Mononuclear cell (primary cell): ENCODE results near the gene INSL3. TPM values are rescaled to one million over a fixed set of nuclear protein-coding genes. Genes with fewer than 3 reads are reported as not detected.
"Not testable (repeated sequence)": the region's sequence is repeated elsewhere in the genome, so short reads cannot be mapped to it uniquely, and the experiment has no call there.

ENCODE experiments used
- H3K27me3 ChIP-seq: 2 replicates; pipeline ENCODE4 v1.6.0; 2011; ENCODE audit warnings: low read length, control low read depth; ENCODE audit not compliant: insufficient read depth
- H3K4me1 ChIP-seq: 2 replicates; pipeline ENCODE4 v1.5.1; 2011; ENCODE audit warnings: mild to moderate bottlenecking, low read length, control low read depth; ENCODE audit not compliant: insufficient read depth
- H3K4me3 ChIP-seq: 2 replicates; pipeline ENCODE4 v1.5.1; 2011; ENCODE audit warnings: mild to moderate bottlenecking, low read length, moderate library complexity
- H3K9me3 ChIP-seq: 2 replicates; pipeline ENCODE4 v1.5.1; 2011; ENCODE audit warnings: low read depth, mild to moderate bottlenecking, control low read depth, low read length
- total RNA-seq: library from RNA; depleted of rRNA; stranded (reverse); fragments of >200 nt; gene quantifications from one replicate; pipeline ENCODE4 v1.2.3, GENCODE V29; 2012

The INSL3 gene
- total RNA-seq, 1 donor = 0.52 TPM

DNA sequence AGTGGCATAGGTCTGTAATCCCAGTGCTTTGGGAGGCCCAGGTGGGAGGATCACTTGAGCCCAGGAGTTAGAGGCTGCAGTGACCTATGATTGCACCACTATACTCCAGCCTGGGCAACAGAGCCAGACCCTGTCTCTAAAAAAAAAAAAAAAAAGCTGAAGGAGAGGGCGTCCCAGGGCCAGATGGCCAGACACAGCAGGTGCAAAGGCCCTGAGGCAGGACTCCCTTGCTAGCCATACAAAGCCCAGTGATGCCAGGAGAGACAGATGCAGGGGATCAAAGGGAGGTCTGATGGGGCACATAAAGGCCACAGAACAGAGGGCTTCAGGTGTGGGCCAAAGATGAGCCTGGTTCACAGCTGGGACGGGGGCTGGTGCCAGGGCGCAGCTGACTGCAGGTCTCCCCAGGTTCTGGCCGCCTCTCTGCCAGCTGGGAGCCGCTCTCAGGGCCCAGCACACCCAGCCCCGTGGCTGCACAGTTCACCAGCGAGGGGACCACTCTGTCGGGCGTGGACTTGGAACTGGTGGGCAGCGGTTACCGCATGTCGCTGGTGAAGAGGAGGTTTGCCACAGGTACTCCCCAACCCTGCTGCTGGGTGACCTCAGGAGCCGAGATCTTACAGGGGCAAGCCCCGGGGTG, 33.9 kb downstream of the INSL3 start:
- H3K4me3 ChIP-seq = no peak overlapping the region
- H3K27me3 ChIP-seq = no peaks in the 10 kb centered on the region
- peaks cover 12% of the 10 kb centered on the region for H3K4me1 ChIP-seq
- no peaks in the 10 kb centered on the region for H3K9me3 ChIP-seq

DNA sequence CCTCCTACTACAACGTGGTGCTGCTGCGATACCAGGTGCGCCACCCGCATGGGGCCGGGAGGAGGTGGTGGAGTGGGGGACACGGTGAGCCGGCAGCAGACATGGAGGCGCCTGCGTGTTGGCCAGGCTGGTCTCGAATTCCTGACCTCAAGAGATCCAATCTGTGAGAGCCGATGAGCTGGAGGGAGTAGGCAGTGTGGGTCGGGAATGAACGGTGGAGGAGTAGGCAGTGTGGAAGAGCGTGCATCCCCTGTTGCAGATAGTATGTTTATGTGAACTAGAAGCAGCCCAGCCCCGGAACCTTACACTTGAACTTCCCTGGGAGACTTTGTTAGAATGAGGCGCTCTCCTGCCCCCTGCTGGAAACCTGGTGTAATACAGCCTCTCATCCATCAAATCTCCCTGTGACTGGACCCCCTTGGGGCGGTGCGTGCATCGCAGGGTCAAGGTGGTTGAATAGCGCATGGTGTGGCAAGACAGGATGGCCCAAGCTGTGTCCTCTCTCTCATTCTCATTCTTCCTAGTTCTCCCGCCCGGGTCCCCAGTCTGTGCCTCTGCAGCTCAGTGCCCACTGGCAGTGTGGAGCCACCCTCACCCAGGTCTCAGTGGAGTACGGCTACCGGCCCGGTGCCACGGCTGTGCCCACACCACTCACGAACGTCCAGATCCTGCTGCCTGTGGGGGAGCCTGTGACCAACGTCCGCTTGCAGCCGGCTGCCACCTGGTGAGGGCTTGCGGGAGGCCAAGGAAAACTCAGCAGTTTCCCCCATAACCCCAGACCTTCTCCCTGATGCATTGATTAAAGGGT, 36.9 kb downstream of the INSL3 start:
- H3K4me1 ChIP-seq = peaks cover 4% of the 10 kb centered on the region
- no peaks in the 10 kb centered on the region for H3K27me3 ChIP-seq
- no peak overlapping the region for H3K4me3 ChIP-seq
- no peaks in the 10 kb centered on the region for H3K9me3 ChIP-seq

DNA sequence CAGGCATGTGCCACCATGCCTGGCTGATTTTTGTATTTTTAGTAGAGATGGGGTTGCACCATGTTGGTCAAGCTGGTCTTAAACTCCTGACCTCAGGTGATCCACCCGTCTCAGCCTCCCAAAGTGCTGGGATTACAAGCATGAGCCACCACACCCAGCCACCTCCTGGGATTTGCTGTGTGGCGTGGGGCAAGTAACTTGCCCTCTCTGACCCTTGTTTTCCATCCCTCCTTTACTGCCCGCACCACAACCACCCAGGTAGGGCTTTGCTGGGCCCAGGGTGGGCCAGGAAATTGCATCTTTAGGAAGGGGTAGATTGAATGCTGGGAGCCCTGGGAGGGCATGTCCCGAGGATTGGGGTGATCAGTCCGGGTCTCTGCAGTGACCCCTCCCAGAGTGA, 37.6 kb downstream of the INSL3 start:
- not testable (repeated sequence) for H3K9me3 ChIP-seq, H3K4me3 ChIP-seq, H3K27me3 ChIP-seq, H3K4me1 ChIP-seq

DNA sequence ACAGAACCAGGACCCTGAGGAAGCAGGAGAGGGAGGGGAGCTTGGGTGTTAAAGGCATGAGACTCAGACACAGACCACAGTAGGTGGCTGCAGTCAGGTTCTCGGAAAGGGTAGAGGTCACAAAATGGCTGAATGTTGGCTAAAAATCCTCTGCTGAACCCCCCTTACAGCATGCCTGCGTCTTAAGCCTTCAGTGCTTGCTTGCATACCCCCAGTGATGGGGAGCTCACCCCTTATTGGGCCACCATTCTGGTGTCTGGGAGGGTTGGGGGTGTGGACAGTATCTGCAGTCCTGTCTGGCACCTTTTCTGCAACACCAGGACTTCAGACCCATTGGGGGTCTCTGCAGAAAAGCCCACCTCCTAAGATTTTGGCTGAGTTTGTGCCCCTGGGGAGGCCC, 40.5 kb downstream of the INSL3 start:
- H3K27me3 ChIP-seq = no peaks in the 10 kb centered on the region
- H3K4me3 ChIP-seq = no peak overlapping the region
- H3K4me1 ChIP-seq = peaks cover 17% of the 10 kb centered on the region
- H3K9me3 ChIP-seq = no peaks in the 10 kb centered on the region

DNA sequence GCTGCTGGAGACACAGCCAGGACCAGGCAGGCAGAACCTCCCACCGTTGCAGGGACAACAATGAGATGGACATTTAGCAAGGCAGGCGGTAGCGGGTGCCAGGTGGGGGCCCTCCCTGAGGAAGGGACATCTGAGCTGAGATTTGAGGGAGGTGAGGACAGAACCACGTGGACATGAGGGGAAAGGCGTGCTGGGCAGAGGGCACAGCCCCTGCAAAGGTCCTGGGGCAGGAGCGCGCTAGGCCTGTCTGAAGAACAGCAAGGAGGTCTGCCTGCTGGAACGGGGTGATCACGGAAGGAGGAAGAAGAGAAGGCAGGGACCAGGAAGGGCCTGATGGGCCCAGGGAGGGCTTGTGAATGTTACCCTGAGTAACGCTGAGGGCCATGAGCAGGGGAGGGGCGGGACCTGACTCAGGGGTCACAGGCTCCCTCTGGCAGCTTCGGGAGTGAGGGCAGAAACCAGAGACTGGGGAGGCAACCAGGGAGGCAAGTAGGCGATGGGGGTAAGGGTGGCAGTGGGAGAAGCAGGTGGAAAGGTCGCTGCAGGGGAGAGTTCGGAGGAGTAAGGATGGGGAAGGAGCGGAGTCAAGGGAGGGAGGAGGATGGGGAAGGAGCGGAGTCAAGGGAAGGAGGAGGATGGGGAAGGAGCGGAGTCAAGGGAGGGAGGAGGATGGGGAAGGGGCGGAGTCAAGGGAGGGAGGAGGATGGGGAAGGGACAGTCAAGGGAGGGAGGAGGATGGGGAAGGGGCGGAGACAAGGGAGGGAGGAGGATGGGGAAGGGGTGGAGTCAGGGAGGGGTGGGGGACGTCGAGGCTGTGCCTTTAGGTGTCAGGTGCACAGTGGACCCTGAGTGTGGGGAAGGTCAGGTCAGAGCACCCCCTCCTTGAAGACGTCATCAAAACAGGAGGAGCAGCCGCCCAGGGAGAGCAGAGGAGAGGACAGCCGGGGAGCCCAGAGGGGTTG, 42.1 kb downstream of the INSL3 start:
- H3K27me3 ChIP-seq = no peaks in the 10 kb centered on the region
- no peaks in the 10 kb centered on the region for H3K9me3 ChIP-seq
- H3K4me1 ChIP-seq = peaks cover 18% of the 10 kb centered on the region
- H3K4me3 ChIP-seq = peak overlapping the region; percentile 9

DNA sequence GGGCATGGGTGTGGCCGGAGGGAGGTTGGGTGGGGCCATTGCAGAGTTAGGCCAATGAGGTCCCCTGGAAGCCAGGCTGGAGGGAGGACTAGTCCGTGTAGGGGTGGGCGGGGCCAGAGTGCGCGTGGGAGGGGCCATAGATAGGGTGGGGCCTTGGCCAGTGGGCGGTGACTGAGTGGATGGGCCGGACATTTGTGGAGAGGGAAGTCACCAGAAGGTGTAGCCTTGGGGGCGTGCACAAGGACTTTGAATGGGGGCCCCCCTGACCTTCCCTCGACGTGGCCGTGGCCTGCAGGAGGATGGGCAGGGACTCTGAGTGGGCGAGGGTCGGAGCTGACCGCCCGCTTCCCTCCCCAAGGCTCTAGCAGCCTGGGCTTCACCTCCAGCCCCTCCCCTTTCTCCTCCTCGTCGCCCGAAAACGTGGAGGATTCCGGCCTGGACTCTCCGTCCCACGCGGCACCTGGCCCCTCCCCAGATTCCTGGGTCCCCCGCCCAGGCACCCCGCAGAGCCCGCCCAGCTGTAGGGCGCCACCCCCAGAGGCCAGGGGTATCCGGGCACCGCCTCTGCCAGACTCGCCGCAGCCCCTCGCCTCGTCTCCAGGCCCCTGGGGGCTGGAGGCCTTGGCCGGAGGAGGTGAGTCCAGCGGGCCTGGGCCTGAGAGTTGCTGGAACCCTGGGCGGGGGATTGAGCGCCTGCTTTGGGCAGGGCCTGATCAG, 42.9 kb downstream of the INSL3 start:
- no peaks in the 10 kb centered on the region for H3K9me3 ChIP-seq
- H3K27me3 ChIP-seq = no peaks in the 10 kb centered on the region
- peaks cover 15% of the 10 kb centered on the region for H3K4me1 ChIP-seq
- peak overlapping the region; percentile 9 for H3K4me3 ChIP-seq

DNA sequence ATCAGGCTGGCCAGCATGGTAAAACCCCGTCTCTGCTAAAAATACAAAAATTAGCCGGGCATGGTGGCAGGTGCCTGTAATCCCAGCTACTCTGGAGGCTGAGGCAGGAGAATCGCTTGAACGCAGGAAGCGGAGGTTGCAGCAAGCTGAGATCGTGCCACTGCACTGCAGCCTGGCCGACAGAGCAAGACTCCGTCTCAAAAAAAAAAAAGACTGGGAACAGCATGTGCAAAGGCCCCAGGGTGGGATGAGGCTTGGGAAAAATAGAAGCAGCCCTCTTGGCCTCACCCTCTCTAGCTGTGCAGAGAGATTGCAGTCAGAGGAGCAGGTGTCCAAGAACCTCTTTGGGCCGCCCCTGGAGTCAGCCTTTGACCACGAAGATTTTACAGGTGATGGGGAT, 43.5 kb downstream of the INSL3 start:
- peaks cover 15% of the 10 kb centered on the region for H3K4me1 ChIP-seq

DNA sequence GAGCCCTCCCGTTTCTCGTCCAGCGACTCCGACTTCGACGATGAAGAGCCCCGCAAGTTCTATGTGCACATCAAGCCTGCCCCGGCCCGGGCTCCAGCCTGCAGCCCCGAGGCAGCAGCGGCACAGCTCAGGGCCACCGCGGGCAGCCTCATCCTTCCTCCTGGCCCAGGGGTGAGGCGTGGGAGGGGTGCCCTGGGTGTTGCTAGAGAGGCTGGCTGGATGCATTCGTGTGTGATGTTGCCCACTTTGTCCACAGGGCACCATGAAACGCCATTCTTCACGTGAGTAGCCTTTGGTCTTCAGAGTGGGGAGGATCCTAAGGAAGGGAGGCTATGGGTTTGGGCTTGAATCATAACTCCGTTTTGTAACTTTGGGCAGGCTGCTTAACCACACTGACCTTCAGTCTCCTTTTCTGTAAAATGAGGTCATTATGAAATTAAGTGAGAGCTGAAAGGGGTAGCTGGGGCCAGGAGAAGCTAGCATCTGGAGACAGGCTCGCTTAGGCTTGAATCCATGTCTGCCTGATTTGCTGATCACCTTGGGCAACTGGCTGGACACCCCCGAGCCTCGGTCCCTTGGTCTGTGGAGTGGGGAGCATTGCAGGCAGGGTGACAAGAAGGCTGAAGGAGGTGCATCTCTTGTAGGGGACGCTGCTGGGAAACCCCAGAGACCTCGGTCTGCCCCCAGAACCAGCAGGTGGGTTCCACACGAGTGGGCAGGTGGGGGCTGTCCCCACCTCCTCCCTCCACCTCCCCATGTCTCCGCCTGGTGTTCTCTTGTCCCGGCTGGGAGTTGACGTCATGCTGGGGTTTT, 45.1 kb downstream of the INSL3 start:
- peaks cover 15% of the 10 kb centered on the region for H3K4me1 ChIP-seq
- no peak overlapping the region for H3K4me3 ChIP-seq
- H3K9me3 ChIP-seq = no peaks in the 10 kb centered on the region
- no peaks in the 10 kb centered on the region for H3K27me3 ChIP-seq

More for the DNA sequence above, 43.5 kb downstream of the INSL3 start:
- not testable (repeated sequence) for H3K4me3 ChIP-seq, H3K9me3 ChIP-seq, H3K27me3 ChIP-seq

DNA sequence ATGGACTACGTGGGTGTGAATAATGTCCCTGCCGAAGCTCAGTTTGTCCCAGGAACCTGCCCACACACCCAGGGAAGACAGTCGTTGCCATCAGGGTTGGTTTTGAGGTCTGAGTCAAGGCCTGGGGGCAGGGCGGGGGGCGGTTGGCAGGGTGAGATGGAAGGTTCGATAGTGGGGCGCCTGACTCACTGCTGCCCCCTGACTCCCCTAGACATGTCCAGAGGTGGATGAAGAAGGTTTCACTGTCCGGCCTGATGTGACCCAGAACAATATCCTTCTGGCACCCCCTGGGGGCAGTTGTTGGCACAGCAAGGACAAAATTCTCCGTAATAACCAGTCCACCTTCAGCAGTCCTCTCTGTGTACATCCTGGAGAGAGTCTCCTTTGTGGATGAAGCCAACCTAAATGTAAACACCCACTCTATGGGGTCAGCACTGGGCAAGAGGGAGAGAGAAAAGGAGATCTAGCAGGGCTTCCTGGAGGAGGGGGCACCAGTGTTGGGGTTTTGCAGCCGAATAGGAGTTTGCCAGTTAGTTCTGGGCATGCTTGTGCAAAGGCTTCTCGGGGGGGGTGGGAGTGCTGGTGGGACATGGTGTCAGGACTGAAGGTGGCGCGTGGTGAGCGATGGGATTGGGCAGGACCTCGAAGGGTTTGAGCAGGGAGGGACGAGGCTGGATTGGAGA, 45.9 kb downstream of the INSL3 start:
- Histone ChIP-seq H3K4me1 (peaks cover 15% of the 10 kb centered on the region), H3K9me3 (no peaks in the 10 kb centered on the region), H3K27me3 (no peaks in the 10 kb centered on the region), H3K4me3 (no peak overlapping the region)

DNA sequence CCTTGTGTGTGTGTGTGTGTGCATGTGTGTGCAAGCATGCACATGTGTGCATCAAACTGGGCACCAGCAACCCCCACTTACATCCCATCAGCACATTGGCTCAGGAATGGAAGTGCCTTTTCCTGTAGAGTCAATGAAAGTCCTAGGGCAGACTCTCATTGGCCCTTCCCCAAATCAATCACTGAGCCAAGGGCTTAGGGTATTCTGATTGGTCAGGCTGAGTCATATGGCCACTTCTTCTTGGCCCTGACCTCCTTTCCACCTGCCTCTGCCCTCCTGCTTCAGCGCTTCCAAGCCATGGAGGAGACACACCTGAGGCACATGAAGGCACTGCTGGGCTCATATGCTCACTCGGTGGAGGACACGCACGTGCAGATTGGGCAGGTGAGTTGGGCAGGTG, 49.1 kb downstream of the INSL3 start:
- H3K4me3 ChIP-seq = no peak overlapping the region
- peaks cover 5% of the 10 kb centered on the region for H3K4me1 ChIP-seq
- no peaks in the 10 kb centered on the region for H3K27me3 ChIP-seq
- no peaks in the 10 kb centered on the region for H3K9me3 ChIP-seq

DNA sequence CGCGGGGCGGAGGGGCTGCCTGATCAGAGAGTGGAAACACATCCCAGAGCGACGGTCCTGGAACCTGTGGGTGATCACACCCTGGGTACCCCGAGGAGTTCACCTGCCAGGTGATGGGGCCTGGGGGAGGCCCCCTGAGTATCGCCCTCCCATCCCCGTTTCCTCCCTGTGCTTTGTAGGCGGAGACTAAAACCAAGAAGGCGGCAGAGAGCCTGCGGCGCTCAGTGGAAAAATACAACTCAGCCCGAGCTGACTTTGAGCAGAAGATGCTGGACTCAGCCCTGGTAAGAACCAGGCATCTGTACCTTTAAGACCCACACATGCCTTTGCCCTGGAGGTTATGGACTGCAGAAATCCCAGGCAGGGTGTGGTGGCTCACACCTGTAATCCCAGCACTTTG, 50.7 kb downstream of the INSL3 start:
- Histone ChIP-seq H3K4me1 (peaks cover 9% of the 10 kb centered on the region), H3K4me3 (no peak overlapping the region), H3K27me3 (no peaks in the 10 kb centered on the region), H3K9me3 (no peaks in the 10 kb centered on the region)

DNA sequence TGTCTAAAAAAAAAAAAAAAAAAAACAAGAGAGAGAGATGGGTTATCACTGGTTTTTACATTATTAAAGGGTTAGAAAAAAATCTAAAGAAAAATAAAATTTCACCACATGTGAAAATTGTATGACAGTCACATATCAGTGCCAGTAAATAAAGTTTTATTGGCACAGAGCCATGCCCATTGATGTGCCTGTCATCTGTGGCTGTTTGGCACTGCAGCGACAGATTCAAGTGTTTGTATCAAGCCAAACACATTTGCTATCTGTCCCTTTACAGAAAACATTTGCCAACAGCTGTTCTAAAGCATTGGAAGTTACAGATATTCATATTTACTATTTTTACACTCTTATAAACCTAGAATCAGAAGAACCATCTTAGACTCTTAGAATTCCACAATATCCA, 53.8 kb downstream of the INSL3 start:
- no peaks in the 10 kb centered on the region for H3K27me3 ChIP-seq
- no peaks in the 10 kb centered on the region for H3K9me3 ChIP-seq
- peaks cover 19% of the 10 kb centered on the region for H3K4me1 ChIP-seq
- no peak overlapping the region for H3K4me3 ChIP-seq

DNA sequence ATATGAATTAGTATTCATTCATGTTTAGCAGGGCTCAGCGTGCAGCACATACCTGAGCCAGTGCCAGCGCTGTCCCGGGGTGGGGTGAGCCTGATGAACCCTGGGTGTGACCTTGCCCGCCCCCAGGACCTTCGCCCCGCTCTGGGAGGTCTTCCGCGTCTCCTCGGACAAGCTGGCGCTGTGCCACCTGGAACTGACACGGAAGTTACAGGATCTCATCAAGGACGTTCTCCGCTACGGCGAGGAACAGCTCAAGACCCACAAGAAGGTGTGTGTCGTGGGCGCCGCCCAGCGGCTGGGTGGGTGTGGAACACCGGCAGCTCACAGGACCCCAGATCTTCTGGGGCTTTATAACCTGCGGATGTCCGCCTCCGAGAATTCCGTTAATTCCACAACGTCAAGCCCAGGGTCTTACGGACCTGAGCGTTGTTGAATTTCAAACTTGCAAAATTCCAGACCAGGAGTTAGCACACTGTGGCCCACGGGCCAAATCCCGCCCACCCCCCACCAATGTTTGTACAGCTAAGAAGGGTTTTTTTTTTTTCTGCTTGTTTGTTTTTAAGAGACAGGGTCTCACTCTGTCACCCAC, 54.7 kb downstream of the INSL3 start:
- H3K27me3 ChIP-seq = no peaks in the 10 kb centered on the region
- no peak overlapping the region for H3K4me3 ChIP-seq
- H3K9me3 ChIP-seq = no peaks in the 10 kb centered on the region
- H3K4me1 ChIP-seq = peaks cover 19% of the 10 kb centered on the region
